ENCODE data around the gene MYADM.

Gene MYADM, protein sequence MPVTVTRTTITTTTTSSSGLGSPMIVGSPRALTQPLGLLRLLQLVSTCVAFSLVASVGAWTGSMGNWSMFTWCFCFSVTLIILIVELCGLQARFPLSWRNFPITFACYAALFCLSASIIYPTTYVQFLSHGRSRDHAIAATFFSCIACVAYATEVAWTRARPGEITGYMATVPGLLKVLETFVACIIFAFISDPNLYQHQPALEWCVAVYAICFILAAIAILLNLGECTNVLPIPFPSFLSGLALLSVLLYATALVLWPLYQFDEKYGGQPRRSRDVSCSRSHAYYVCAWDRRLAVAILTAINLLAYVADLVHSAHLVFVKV

GRCh38 chr19:53867225-53868090, at the start of gene MYADM:
MYADM (plus strand) TSS chr19:53867883; CDS start chr19:53873530, 5,647 bp downstream.
- Histone ChIP-seq H3K27me3 (ENCODE audit: control insufficient read depth, low read length) (peaks cover 17% of the 10 kb centered on the region), H3F3A (ENCODE audit: control insufficient read depth, insufficient read depth) (no peaks in the 10 kb centered on the region), H3K79me2 (ENCODE audit: control insufficient read depth, low read length) (no peaks in the 10 kb centered on the region), H3K4me1 (ENCODE audit: control insufficient read depth, low read length) (peaks cover 34% of the 10 kb centered on the region), H3K9me2 (replicated peaks; ENCODE audit: control insufficient read depth, low read length) (no peaks in the 10 kb centered on the region), H3K4me2 (ENCODE audit: low read length) (peak within 1 kb of the TSS; percentile 80), H4K20me1 (ENCODE audit: control insufficient read depth, insufficient read depth, low read depth, low read length) (no peaks in the 10 kb centered on the region), H3K36me3 (ENCODE audit: control insufficient read depth, low read length) (no peaks in the 10 kb centered on the region), H3K4me3 (ENCODE audit: low read length) (peak within 1 kb of the TSS; percentile 73), H3K27ac (ENCODE audit: low read depth, low read length) (no peak within 1 kb of the TSS), H3K9me3 (ENCODE audit: control insufficient read depth, insufficient read depth, low read length) (no peaks in the 10 kb centered on the region)
- TF ChIP-seq, protein P1, sequence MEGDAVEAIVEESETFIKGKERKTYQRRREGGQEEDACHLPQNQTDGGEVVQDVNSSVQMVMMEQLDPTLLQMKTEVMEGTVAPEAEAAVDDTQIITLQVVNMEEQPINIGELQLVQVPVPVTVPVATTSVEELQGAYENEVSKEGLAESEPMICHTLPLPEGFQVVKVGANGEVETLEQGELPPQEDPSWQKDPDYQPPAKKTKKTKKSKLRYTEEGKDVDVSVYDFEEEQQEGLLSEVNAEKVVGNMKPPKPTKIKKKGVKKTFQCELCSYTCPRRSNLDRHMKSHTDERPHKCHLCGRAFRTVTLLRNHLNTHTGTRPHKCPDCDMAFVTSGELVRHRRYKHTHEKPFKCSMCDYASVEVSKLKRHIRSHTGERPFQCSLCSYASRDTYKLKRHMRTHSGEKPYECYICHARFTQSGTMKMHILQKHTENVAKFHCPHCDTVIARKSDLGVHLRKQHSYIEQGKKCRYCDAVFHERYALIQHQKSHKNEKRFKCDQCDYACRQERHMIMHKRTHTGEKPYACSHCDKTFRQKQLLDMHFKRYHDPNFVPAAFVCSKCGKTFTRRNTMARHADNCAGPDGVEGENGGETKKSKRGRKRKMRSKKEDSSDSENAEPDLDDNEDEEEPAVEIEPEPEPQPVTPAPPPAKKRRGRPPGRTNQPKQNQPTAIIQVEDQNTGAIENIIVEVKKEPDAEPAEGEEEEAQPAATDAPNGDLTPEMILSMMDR (IDR thresholded peaks at IDR 0.05; ENCODE audit: low read depth, low read length, poor library complexity, severe bottlenecking): no peak
- TF ChIP-seq EZH2phosphoT487 (IDR thresholded peaks at IDR 0.05; ENCODE audit: borderline replicate concordance, low read length): no peak

DNA sequence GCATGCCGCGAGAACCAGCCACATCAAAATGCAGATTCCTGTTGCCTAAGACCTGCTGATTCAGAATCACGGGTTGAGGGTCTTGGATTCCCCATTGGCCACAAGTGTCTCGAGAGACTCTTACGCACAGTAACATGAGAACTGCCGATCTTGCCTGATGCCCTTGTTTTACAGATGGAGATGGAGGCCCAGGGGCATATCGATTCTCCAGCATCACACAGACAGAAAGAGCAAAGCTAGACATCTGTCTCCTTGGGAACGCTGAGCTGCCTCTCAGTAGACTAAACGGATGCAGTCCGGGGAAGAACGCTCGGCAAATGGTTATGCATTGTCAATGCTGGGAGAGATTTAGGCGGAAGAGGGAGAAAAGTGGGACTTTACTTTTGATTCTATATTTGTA, 48.9 kb upstream of the MYADM start:
- H3K79me2 ChIP-seq (ENCODE audit: control insufficient read depth, low read length): no peaks in the 10 kb centered on the region
- H3K27me3 ChIP-seq (ENCODE audit: control insufficient read depth, low read length): no peaks in the 10 kb centered on the region
- no peak overlapping the region for H3K27ac ChIP-seq (ENCODE audit: low read depth, low read length)
- no peak overlapping the region for H3K4me2 ChIP-seq (ENCODE audit: low read length)
- H4K20me1 ChIP-seq (ENCODE audit: control insufficient read depth, insufficient read depth, low read depth, low read length): no peaks in the 10 kb centered on the region
- no peaks in the 10 kb centered on the region for H3K4me1 ChIP-seq (ENCODE audit: control insufficient read depth, low read length)
- no peaks in the 10 kb centered on the region for H3K9me3 ChIP-seq (ENCODE audit: control insufficient read depth, insufficient read depth, low read length)
- no peaks in the 10 kb centered on the region for H3K9me2 ChIP-seq (replicated peaks; ENCODE audit: control insufficient read depth, low read length)
- H3K4me3 ChIP-seq (ENCODE audit: low read length): no peak overlapping the region
- no peaks in the 10 kb centered on the region for H3K36me3 ChIP-seq (ENCODE audit: control insufficient read depth, low read length)
- H3F3A ChIP-seq (ENCODE audit: control insufficient read depth, insufficient read depth): no peaks in the 10 kb centered on the region
- TF ChIP-seq, protein P1 (IDR thresholded peaks at IDR 0.05; ENCODE audit: low read depth, low read length, poor library complexity, severe bottlenecking): no peak

GRCh38 chr19:53819861-53820260, 47.8 kb upstream of the MYADM start:
- Histone ChIP-seq H3K27ac (ENCODE audit: low read depth, low read length) (no peak overlapping the region), H3K9me2 (replicated peaks; ENCODE audit: control insufficient read depth, low read length) (no peaks in the 10 kb centered on the region), H3K36me3 (ENCODE audit: control insufficient read depth, low read length) (no peaks in the 10 kb centered on the region), H3K4me2 (ENCODE audit: low read length) (no peak overlapping the region), H4K20me1 (ENCODE audit: control insufficient read depth, insufficient read depth, low read depth, low read length) (no peaks in the 10 kb centered on the region), H3K4me1 (ENCODE audit: control insufficient read depth, low read length) (no peaks in the 10 kb centered on the region), H3K4me3 (ENCODE audit: low read length) (no peak overlapping the region), H3K27me3 (ENCODE audit: control insufficient read depth, low read length) (no peaks in the 10 kb centered on the region), H3K79me2 (ENCODE audit: control insufficient read depth, low read length) (no peaks in the 10 kb centered on the region), H3K9me3 (ENCODE audit: control insufficient read depth, insufficient read depth, low read length) (no peaks in the 10 kb centered on the region), H3F3A (ENCODE audit: control insufficient read depth, insufficient read depth) (no peaks in the 10 kb centered on the region)
- TF ChIP-seq, protein P1 (IDR thresholded peaks at IDR 0.05; ENCODE audit: low read depth, low read length, poor library complexity, severe bottlenecking): no peak
- TF ChIP-seq EZH2phosphoT487 (IDR thresholded peaks at IDR 0.05; ENCODE audit: borderline replicate concordance, low read length): no peak
